ENCODE data around the gene IRGC. TPM values are rescaled to one million over a fixed set of nuclear protein-coding genes. Genes with fewer than 3 reads are reported as not detected.

IRGC gene
- total RNA-seq, 1 experiment from 2014 or later = not detected

DNA sequence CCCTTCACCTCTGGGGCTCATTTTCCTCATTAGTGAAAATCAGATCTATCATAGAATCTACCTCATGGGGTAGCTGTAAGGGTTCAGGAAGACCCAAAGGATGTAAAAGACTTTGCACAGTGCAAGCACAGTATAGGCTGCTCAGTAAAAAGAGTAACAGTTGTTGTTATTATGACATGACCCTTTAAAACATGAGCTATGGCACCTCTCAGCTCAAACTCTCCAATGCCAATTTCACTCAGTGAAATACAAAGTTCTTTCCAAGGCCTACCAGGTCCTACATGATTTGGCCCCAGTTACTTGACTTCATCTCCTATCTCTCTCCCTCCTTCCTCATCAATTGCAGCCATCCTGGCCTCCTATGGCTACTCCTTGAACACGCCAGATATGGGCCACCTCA lies 34.0 kb downstream of the IRGC start:
- peaks cover 35 to 64% (median 49%) of the 10 kb centered on the region in 3 experiments for H3K36me3 Mint-ChIP-seq (ENCODE audit: insufficient read depth in 1 of 3, low read depth in 3 of 3)
- H4K91ac ChIP-seq (ENCODE audit: insufficient read length, low read depth, low read length) = no peak overlapping the region
- H3T11ph ChIP-seq (ENCODE audit: low read length) = no peak overlapping the region
- H2BK12ac ChIP-seq (ENCODE audit: insufficient read length, low read depth, low read length) = no peak overlapping the region
- H4K5ac ChIP-seq (ENCODE audit: insufficient read length, low read depth, low read length) = no peak overlapping the region
- no peaks in the 10 kb centered on the region; a peak in 2 of 5 replicates for H3K9me3 Mint-ChIP-seq
- no peaks in the 10 kb centered on the region for H4K20me1 ChIP-seq (ENCODE audit: control insufficient read depth, insufficient read depth, insufficient read length)
- H2AK5ac ChIP-seq (ENCODE audit: insufficient read length, low read length) = no peak overlapping the region
- no peak overlapping the region for H3K27ac Mint-ChIP-seq
- no peak overlapping the region for H2BK20ac ChIP-seq (ENCODE audit: low read depth, low read length, poor library complexity, severe bottlenecking)
- no peak overlapping the region for H3K4me3 Mint-ChIP-seq
- H3K79me2 ChIP-seq (ENCODE audit: insufficient read depth, low read length) = 0 out of 2 replicates have a peak, but pooled peaks cover 3% of the 10 kb centered on the region
- no peaks in the 10 kb centered on the region for H3K4me1 ChIP-seq (ENCODE audit: insufficient read depth, low read length)
- H2AFZ ChIP-seq (ENCODE audit: low read length) = no peak overlapping the region
- peaks cover 6% of the 10 kb centered on the region for H3K23me2 ChIP-seq (ENCODE audit: insufficient read length, low read depth, low read length, poor library complexity, severe bottlenecking)
- WGBS (ENCODE audit: extremely low coverage, insufficient read length, low lambda C conversion rate) = no CpG with 5 or more reads among the region's 1 CpG
- no peak overlapping the region for H3K4ac ChIP-seq (ENCODE audit: low read depth, low read length)
- H2BK5ac ChIP-seq (ENCODE audit: insufficient read length, low read length) = no peak overlapping the region
- no peaks in the 10 kb centered on the region for H3K27me3 Mint-ChIP-seq (ENCODE audit: low read depth)
- H2BK15ac ChIP-seq (ENCODE audit: low read depth, low read length) = no peak overlapping the region
- no peak overlapping the region for H3K9ac ChIP-seq (ENCODE audit: extremely low read depth, insufficient read length, low read length)
- DNase-seq = no peak
- no peaks in the 10 kb centered on the region for H3K79me1 ChIP-seq (ENCODE audit: insufficient read depth, low read depth, low read length, poor library complexity, severe bottlenecking)
- no peak overlapping the region for H3K56ac ChIP-seq (ENCODE audit: insufficient read length, low read depth, low read length)
- no peak overlapping the region for H3K18ac ChIP-seq (ENCODE audit: insufficient read length, low read depth, low read length)
- no peak overlapping the region for H3K4me2 ChIP-seq (ENCODE audit: insufficient read depth, insufficient read length, low read length)
- H3K23ac ChIP-seq (ENCODE audit: insufficient read length, low read depth, low read length) = no peak overlapping the region
- no peak overlapping the region for H3K14ac ChIP-seq (ENCODE audit: insufficient read depth, low read length)
- H3K27ac ChIP-seq (ENCODE audit: insufficient read length, low read depth, low read length) = no peak overlapping the region
- H3K9me3 ChIP-seq (ENCODE audit: control insufficient read depth, low read depth, low read length) = no peaks in the 10 kb centered on the region
- H3K27me3 ChIP-seq (ENCODE audit: insufficient read depth, low read length) = no peaks in the 10 kb centered on the region; the same call in 1 of the 2 replicates
- peaks cover 8 to 11% of the 10 kb centered on the region in 2 experiments for H3K4me1 Mint-ChIP-seq
- no peak overlapping the region for H2BK120ac ChIP-seq (ENCODE audit: low read depth, low read length, poor library complexity, severe bottlenecking)
- H4K8ac ChIP-seq (replicated peaks; ENCODE audit: insufficient read length, low read depth, low read length) = no peak overlapping the region
- TF ChIP-seq, protein P1, sequence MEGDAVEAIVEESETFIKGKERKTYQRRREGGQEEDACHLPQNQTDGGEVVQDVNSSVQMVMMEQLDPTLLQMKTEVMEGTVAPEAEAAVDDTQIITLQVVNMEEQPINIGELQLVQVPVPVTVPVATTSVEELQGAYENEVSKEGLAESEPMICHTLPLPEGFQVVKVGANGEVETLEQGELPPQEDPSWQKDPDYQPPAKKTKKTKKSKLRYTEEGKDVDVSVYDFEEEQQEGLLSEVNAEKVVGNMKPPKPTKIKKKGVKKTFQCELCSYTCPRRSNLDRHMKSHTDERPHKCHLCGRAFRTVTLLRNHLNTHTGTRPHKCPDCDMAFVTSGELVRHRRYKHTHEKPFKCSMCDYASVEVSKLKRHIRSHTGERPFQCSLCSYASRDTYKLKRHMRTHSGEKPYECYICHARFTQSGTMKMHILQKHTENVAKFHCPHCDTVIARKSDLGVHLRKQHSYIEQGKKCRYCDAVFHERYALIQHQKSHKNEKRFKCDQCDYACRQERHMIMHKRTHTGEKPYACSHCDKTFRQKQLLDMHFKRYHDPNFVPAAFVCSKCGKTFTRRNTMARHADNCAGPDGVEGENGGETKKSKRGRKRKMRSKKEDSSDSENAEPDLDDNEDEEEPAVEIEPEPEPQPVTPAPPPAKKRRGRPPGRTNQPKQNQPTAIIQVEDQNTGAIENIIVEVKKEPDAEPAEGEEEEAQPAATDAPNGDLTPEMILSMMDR (conservative IDR thresholded peaks at IDR 0.05) = no peak

All from H9 (cell line).